K562 (cell line): ENCODE data around the gene AFF1. TPM values are rescaled to one million over a fixed set of nuclear protein-coding genes. Genes with fewer than 3 reads are reported as not detected.

Experiments used
- ATF7 ChIP-seq: fragments of 450-650 bp; IDR thresholded peaks from 2 replicates; pipeline ENCODE4 v1.7.1; 2014; ENCODE audit warnings: mild to moderate bottlenecking, moderate library complexity
- CBX8 ChIP-seq: fragments of 200-600 bp; sonication (generic); IDR thresholded peaks from 2 replicates; pipeline ENCODE4 v1.6.1; 2012; ENCODE audit warnings: borderline replicate concordance, mixed run types, low read depth, mild to moderate bottlenecking, moderate library complexity, mixed read lengths, low read length, control low read depth, inconsistent platforms; ENCODE audit not compliant: poor library complexity, severe bottlenecking; ENCODE audit errors: extremely low read depth
- CREB3 ChIP-seq: fragments of 450-650 bp; conservative IDR thresholded peaks from 2 replicates; pipeline ENCODE4 v1.6.1; 2016; ENCODE audit warnings: missing genetic modification characterization, low read depth, mild to moderate bottlenecking, missing compliant biosample characterization, moderate library complexity
- ELK3 ChIP-seq: fragments of 450-650 bp; formaldehyde crosslinking; IDR thresholded peaks from 2 replicates; pipeline ENCODE4 v1.4.0; 2020; ENCODE audit warnings: mild to moderate bottlenecking
- KAT7 ChIP-seq: sonication (generic); formaldehyde crosslinking; IDR thresholded peaks from 2 replicates; pipeline ENCODE4 v1.8.0; 2022; ENCODE audit warnings: missing genetic modification reagents, mild to moderate bottlenecking, borderline replicate concordance
- MED1 ChIP-seq: sonication (generic); formaldehyde crosslinking; IDR thresholded peaks from 2 replicates; pipeline ENCODE4 v1.8.1; 2023; ENCODE audit warnings: missing genetic modification reagents, borderline replicate concordance
- MLLT1 ChIP-seq, 2 experiments: fragments of 450-650 bp; IDR thresholded peaks; 2 replicates each; pipeline ENCODE4 v1.6.1; 2016
- MLX ChIP-seq, 2 experiments: fragments of 450-650 bp in 1 of 2; sonication (generic) in 1 of 2; formaldehyde crosslinking; conservative IDR thresholded peaks; 2 replicates each; pipeline versions ENCODE4 v1.4.0 to v1.8.1; 2020 to 2022; ENCODE audit warnings: mild to moderate bottlenecking in 1 of 2, missing genetic modification reagents in 1 of 2
- NR3C1 ChIP-seq: sonication (generic); formaldehyde crosslinking; IDR thresholded peaks from 2 replicates; pipeline ENCODE4 v1.8.1; 2022; ENCODE audit warnings: missing genetic modification reagents
- PHF8 ChIP-seq: fragments of 200-600 bp; sonication (generic); IDR thresholded peaks from 2 replicates; pipeline ENCODE4 v1.6.1; 2012; ENCODE audit warnings: mixed run types, mild to moderate bottlenecking, inconsistent platforms, low read length, moderate library complexity, borderline replicate concordance
- ZNF277 ChIP-seq: fragments of 250-450 bp; sonication (Bioruptor Pico); IDR thresholded peaks from 2 replicates; pipeline ENCODE4 v1.8.0; 2022; ENCODE audit warnings: inconsistent platforms, mild to moderate bottlenecking, moderate library complexity, borderline replicate concordance
- ZNF696 ChIP-seq: fragments of 250-450 bp; sonication (Bioruptor Pico); conservative IDR thresholded peaks from 2 replicates; pipeline ENCODE4 v1.4.0; 2020; ENCODE audit warnings: mild to moderate bottlenecking, moderate library complexity
- polyA plus RNA-seq, 8 experiments: library from polyadenylated mRNA; depleted of rRNA in 4 of 8; stranded (reverse) in 5 of 8; unstranded in 3 of 8; fragments of >200 nt; fragmentation: Nextera tagmentation in 2 of 8; fragmentation: Illumina TruSeq in 1 of 8; extraction: Ambion mirVana in 2 of 8; extraction: Trizol in 1 of 8; gene quantifications; 2 replicates each; pipeline versions ENCODE4 v1.2.1 to v1.2.3, GENCODE V29; 2011 to 2014; ENCODE audit warnings: inconsistent platforms in 1 of 8, missing spikeins in 1 of 8
- total RNA-seq, 7 experiments: library from RNA; depleted of rRNA in 6 of 7; stranded (reverse); fragments of >200 nt in 6 of 7; fragmentation: Illumina TruSeq in 2 of 7; extraction: Trizol in 2 of 7; gene quantifications; 2 replicates each; pipeline versions ENCODE4 v1.2.1 to v1.2.3, GENCODE V29; 2011 to 2021; ENCODE audit warnings: low replicate concordance in 1 of 7

The AFF1 gene
- total and polyA plus RNA-seq, 9 of the 15 experiments (the other 6 are each of a cell fraction or from before 2014, with no cell fraction given): 4.1 to 47.5 (median 17.2) TPM

- TF ChIP-seq ATF7 (no peak), CREB3 (no peak), PHF8 (no peak), MED1 (CRISPR knock-in tag) (no peak), ZNF277 (CRISPR knock-in tag) (no peak), CBX8 (no peak), MLLT1 (IDR thresholded peaks at IDR 0.05) (no peak), ZNF696 (CRISPR knock-in tag) (no peak), NR3C1 (no peak), MLX (CRISPR knock-in tag; conservative IDR thresholded peaks at IDR 0.05) (no peak), ELK3 (CRISPR knock-in tag) (no peak), KAT7 (CRISPR knock-in tag) (no peak)
Observed at GRCh38 chr4:86916392-86916791, 18.4 kb upstream of the AFF1 start (continued).
